Panc1 (cell line): ENCODE results near the gene HOATZ. TPM values are rescaled to one million over a fixed set of nuclear protein-coding genes. Genes with fewer than 3 reads are reported as not detected.

Experiments used
- ATAC-seq: fragments of 200-7000 bp; cut with Tn5 transposase; 2 replicates; pipeline ENCODE4 v1.9.1; 2020; ENCODE audit warnings: mild to moderate bottlenecking, moderate library complexity
- BruUV-seq: library from RNA; stranded (reverse); fragments of 400-500 nt; replicated peaks from 2 replicates; lab custom pipeline; 2021; lab: Mats Ljungman, UMichigan
- CTCF ChIA-PET: fragments of 300-600 bp; sonication (Branson Sonifier 250); formaldehyde crosslinking; loops from one replicate; lab custom pipeline; 2022; ENCODE audit warnings: antibody characterized with exemption; lab: Charles Lee
- POLR2A ChIA-PET: fragments of 300-600 bp; sonication (Branson Sonifier 250); formaldehyde crosslinking; loops from one replicate; lab custom pipeline; 2022; ENCODE audit warnings: antibody characterized with exemption; lab: Charles Lee
- DNase-seq: peaks from one replicate; pipeline ENCODE4 v3.0.0-alpha.2; 2010; ENCODE audit warnings: low read depth, low spot score
- H3K27ac ChIP-seq: 2 replicates; pipeline ENCODE4 v1.5.1; 2011; ENCODE audit warnings: mild to moderate bottlenecking, low read length, inconsistent platforms
- H3K27me3 ChIP-seq: fragments of 200-500 bp; sonication (Bioruptor generic); 2 replicates; pipeline ENCODE4 v1.6.0; 2014; ENCODE audit warnings: low read length, inconsistent platforms; ENCODE audit not compliant: control insufficient read depth, insufficient read depth
- H3K36me3 ChIP-seq: fragments of 200-500 bp; sonication (Bioruptor generic); 2 replicates; pipeline ENCODE4 v1.5.1; 2014; ENCODE audit warnings: inconsistent platforms, mild to moderate bottlenecking, low read length, moderate library complexity; ENCODE audit not compliant: control insufficient read depth, insufficient read depth
- H3K4me1 ChIP-seq: 2 replicates; pipeline ENCODE4 v1.5.1; 2011; ENCODE audit warnings: inconsistent platforms, mild to moderate bottlenecking, low read length, moderate library complexity; ENCODE audit not compliant: control insufficient read depth, insufficient read depth
- H3K4me3 ChIP-seq, 2 experiments: 2 replicates each; pipeline ENCODE4 v1.5.1; 2011 to 2012; ENCODE audit warnings: low read depth in 2 of 2, low read length in 2 of 2, mild to moderate bottlenecking in 2 of 2, inconsistent platforms in 1 of 2, moderate library complexity in 1 of 2
- H3K9me3 ChIP-seq: fragments of 200-500 bp; sonication (Bioruptor generic); 2 replicates; pipeline ENCODE4 v1.5.1; 2014; ENCODE audit warnings: low read depth, mild to moderate bottlenecking, inconsistent platforms, low read length, moderate library complexity; ENCODE audit not compliant: control insufficient read depth, insufficient read depth
- POLR2AphosphoS5 ChIP-seq: IDR thresholded peaks from 2 replicates; pipeline ENCODE4 v1.6.1; 2012; ENCODE audit warnings: mild to moderate bottlenecking, low read depth, low read length, moderate library complexity
- REST ChIP-seq, 2 experiments: IDR thresholded peaks; 2 replicates each; pipeline ENCODE4 v1.6.1; 2011 to 2012; ENCODE audit warnings: low read depth in 2 of 2, control low read depth in 1 of 2, low read length in 1 of 2, mild to moderate bottlenecking in 1 of 2, moderate library complexity in 1 of 2; ENCODE audit not compliant: insufficient read depth in 1 of 2
- SIN3A ChIP-seq: IDR thresholded peaks from 2 replicates; pipeline ENCODE4 v1.6.1; 2012; ENCODE audit warnings: low read depth, mild to moderate bottlenecking, low read length, moderate library complexity, borderline replicate concordance; ENCODE audit not compliant: insufficient read depth
- TCF7L2 ChIP-seq: IDR thresholded peaks from 2 replicates; pipeline ENCODE4 v1.6.1; 2011; ENCODE audit warnings: mild to moderate bottlenecking, low read depth, low read length, inconsistent platforms
- in situ Hi-C: cut with HindIII; loops from 2 replicates; pipeline ENCODE4 v1.10.0; 2016; ENCODE audit warnings: low sequenced_read_pairs, low pct_unique_long_range_greater_than_20kb
- intact Hi-C: fragments of 100-400 bp; cut with micrococcal nuclease; formaldehyde crosslinking; loops from one replicate; pipeline ENCODE4 v1.10.0; 2022; ENCODE audit not compliant: unreplicated experiment
- total RNA-seq: library from RNA; stranded (reverse); gene quantifications from one replicate; pipeline ENCODE4 v1.2.1, GENCODE V29; 2021; ENCODE audit not compliant: unreplicated experiment
- TF ChIP-seq, protein P1 (sequence below): fragments of 450-650 bp; IDR thresholded peaks from 2 replicates; pipeline ENCODE4 v1.5.1; 2017; ENCODE audit warnings: mild to moderate bottlenecking

HOATZ gene
- total RNA-seq, 1 experiment from 2014 or later = not detected

DNA sequence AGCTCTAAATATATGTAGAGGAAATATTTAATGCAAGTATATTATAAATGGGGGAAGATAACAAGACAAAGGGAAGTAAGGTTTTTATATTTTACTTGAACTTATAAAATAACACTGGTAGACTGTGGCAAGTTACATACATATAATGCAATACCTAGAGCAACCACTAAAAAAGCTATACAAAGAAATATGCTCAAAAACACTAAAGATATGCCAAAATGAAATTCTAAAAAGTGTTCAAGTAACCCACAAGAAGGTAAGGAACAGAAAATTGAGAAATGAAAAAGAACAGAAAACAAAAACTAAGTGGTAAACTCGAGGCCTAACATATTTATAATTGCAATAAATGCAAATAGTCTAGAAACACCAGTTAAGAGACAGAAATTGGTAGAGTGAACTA lies 34.9 kb upstream of the HOATZ start:
- TF ChIP-seq POLR2AphosphoS5 (no peak), REST (IDR thresholded peaks at IDR 0.05; ENCODE audit: insufficient read depth in 1 of 2, low read depth in 2 of 2, low read length in 1 of 2) (no peak), SIN3A (no peak), TCF7L2 (no peak)
- TF ChIP-seq, protein P1, sequence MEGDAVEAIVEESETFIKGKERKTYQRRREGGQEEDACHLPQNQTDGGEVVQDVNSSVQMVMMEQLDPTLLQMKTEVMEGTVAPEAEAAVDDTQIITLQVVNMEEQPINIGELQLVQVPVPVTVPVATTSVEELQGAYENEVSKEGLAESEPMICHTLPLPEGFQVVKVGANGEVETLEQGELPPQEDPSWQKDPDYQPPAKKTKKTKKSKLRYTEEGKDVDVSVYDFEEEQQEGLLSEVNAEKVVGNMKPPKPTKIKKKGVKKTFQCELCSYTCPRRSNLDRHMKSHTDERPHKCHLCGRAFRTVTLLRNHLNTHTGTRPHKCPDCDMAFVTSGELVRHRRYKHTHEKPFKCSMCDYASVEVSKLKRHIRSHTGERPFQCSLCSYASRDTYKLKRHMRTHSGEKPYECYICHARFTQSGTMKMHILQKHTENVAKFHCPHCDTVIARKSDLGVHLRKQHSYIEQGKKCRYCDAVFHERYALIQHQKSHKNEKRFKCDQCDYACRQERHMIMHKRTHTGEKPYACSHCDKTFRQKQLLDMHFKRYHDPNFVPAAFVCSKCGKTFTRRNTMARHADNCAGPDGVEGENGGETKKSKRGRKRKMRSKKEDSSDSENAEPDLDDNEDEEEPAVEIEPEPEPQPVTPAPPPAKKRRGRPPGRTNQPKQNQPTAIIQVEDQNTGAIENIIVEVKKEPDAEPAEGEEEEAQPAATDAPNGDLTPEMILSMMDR = no peak; the same call in 1 of the 2 replicates
- Histone ChIP-seq H3K36me3 (no peaks in the 10 kb centered on the region), H3K9me3 (peaks cover 8% of the 10 kb centered on the region; the same call in 1 of the 2 replicates), H3K27me3 (no peaks in the 10 kb centered on the region; the same call in 1 of the 2 replicates), H3K27ac (no peak overlapping the region), H3K4me1 (no peaks in the 10 kb centered on the region), H3K4me3 (no peak overlapping the region)
- in situ Hi-C loops = no loop called here
- ATAC-seq (no peak), DNase-seq (no peak)
- intact Hi-C loops = no loop called here
- ChIA-PET CTCF (no interaction called here), POLR2A (no interaction called here)
- no TSS peak for BruUV-seq

GRCh38 chr11:111483431-111483830 lies 31.1 kb upstream of the HOATZ start:
- in situ Hi-C loops = no loop called here
- CTCF ChIA-PET = no interaction called here
- no TSS peak for BruUV-seq

More at GRCh38 chr11:111483431-111483830, 31.1 kb upstream of the HOATZ start:
- no peaks in the 10 kb centered on the region; the same call in 1 of the 2 replicates for H3K27me3 ChIP-seq
- H3K4me1 ChIP-seq = no peaks in the 10 kb centered on the region
- H3K27ac ChIP-seq = no peak overlapping the region
- intact Hi-C loops = no loop called here
- POLR2A ChIA-PET = no interaction called here
- TF ChIP-seq POLR2AphosphoS5 (no peak), REST (IDR thresholded peaks at IDR 0.05; ENCODE audit: insufficient read depth in 1 of 2, low read depth in 2 of 2, low read length in 1 of 2) (no peak), TCF7L2 (no peak), SIN3A (no peak)
- TF ChIP-seq, protein P1 = no peak
- H3K36me3 ChIP-seq = no peaks in the 10 kb centered on the region
- ATAC-seq (no peak), DNase-seq (no peak)
- H3K9me3 ChIP-seq = peaks cover 8% of the 10 kb centered on the region; the same call in 1 of the 2 replicates
- H3K4me3 ChIP-seq = no peak overlapping the region
